HCT116 (cell line): ENCODE data around the gene MAPK1IP1L. TPM values are rescaled to one million over a fixed set of nuclear protein-coding genes. Genes with fewer than 3 reads are reported as not detected.

Experiments
- ATAC-seq: fragments of 200-7000 bp; cut with Tn5 transposase; 2 replicates; pipeline ENCODE4 v1.9.1; 2020; ENCODE audit warnings: mild to moderate bottlenecking, moderate library complexity
- BruUV-seq: library from RNA; stranded (reverse); fragments of 400-500 nt; replicated peaks from 2 replicates; lab custom pipeline; 2021; lab: Mats Ljungman, UMichigan
- CTCF ChIA-PET: fragments of 300-600 bp; sonication (Branson Sonifier 250); formaldehyde crosslinking; loops from one replicate; lab custom pipeline; 2021; ENCODE audit warnings: antibody characterized with exemption; lab: Charles Lee
- POLR2A ChIA-PET: fragments of 300-600, 350-600 bp; sonication (Branson Sonifier 250); formaldehyde crosslinking; loops from one replicate; lab custom pipeline; 2021; ENCODE audit warnings: antibody characterized with exemption; lab: Charles Lee
- RAD21 ChIA-PET, 2 experiments: fragments of 300-600 bp; sonication (Branson Sonifier 250); formaldehyde crosslinking; loops; one replicate each; lab custom pipeline; 2023; ENCODE audit warnings: low total read pairs in 2 of 2; ENCODE audit not compliant: uncharacterized antibody in 2 of 2, unreplicated experiment in 2 of 2, low non-redundant PET in 1 of 2; lab: Charles Lee
- DNase-seq: peaks from one replicate; pipeline ENCODE4 v3.0.0-alpha.2; 2010; ENCODE audit warnings: low read depth, low spot score
- H2AFZ ChIP-seq: fragments of 200-600 bp; shearing (Covaris generic), sonication (generic); 2 replicates; pipeline ENCODE4 v1.6.1; 2017; ENCODE audit warnings: low read depth, mixed run types, mixed read lengths, antibody characterized with exemption, low read length; ENCODE audit not compliant: poor library complexity, severe bottlenecking
- H3K27ac ChIP-seq: 2 replicates; pipeline ENCODE4 v1.5.1; 2012; ENCODE audit warnings: low read depth, low read length
- H3K27me3 ChIP-seq: fragments of 200-600 bp; sonication (generic); 2 replicates; pipeline ENCODE4 v1.6.1; 2016; ENCODE audit warnings: mixed run types, low read length, mixed read lengths; ENCODE audit not compliant: insufficient read depth
- H3K36me3 ChIP-seq, 2 experiments: fragments of 200-500 bp in 1 of 2; fragments of 200-600 bp in 1 of 2; sonication (Bioruptor generic) in 1 of 2; sonication (generic) in 1 of 2; 2 replicates each; pipeline versions ENCODE4 v1.5.1 to v1.6.1; 2014 to 2016; ENCODE audit warnings: low read length in 2 of 2, inconsistent platforms in 1 of 2, mixed read lengths in 1 of 2, mixed run types in 1 of 2; ENCODE audit not compliant: insufficient read depth in 2 of 2, control insufficient read depth in 1 of 2
- H3K4me1 ChIP-seq, 2 experiments: fragments of 200-600 bp in 1 of 2; sonication (generic) in 1 of 2; 2 replicates each; pipeline versions ENCODE4 v1.5.1 to v1.6.1; 2012 to 2017; ENCODE audit warnings: low read length in 2 of 2, inconsistent platforms in 1 of 2, mild to moderate bottlenecking in 1 of 2, mixed read lengths in 1 of 2, mixed run types in 1 of 2, moderate library complexity in 1 of 2; ENCODE audit not compliant: insufficient read depth in 2 of 2, control insufficient read depth in 1 of 2
- H3K4me2 ChIP-seq: fragments of 200-600 bp; sonication (generic); 2 replicates; pipeline ENCODE4 v1.6.1; 2017; ENCODE audit warnings: mixed run types, low read length, mixed read lengths
- H3K4me3 ChIP-seq, 2 experiments: fragments of 200-600 bp in 1 of 2; sonication (generic) in 1 of 2; replicated peaks in 1 of 2; 2 replicates each; pipeline ENCODE4 v1.5.1; 2011 to 2016; ENCODE audit warnings: low read length in 2 of 2, control low read depth in 1 of 2, low read depth in 1 of 2, mild to moderate bottlenecking in 1 of 2, mixed read lengths in 1 of 2, mixed run types in 1 of 2
- H3K79me2 ChIP-seq: fragments of 200-600 bp; sonication (generic); 2 replicates; pipeline ENCODE4 v1.6.1; 2017; ENCODE audit warnings: mild to moderate bottlenecking, mixed run types, low read length, moderate library complexity, mixed read lengths; ENCODE audit not compliant: insufficient read depth
- H3K9ac ChIP-seq: fragments of 200-600 bp; sonication (generic); 2 replicates; pipeline ENCODE4 v1.6.1; 2016; ENCODE audit warnings: low read length, mixed read lengths
- H3K9me2 ChIP-seq: fragments of 200-600 bp; sonication (generic), shearing (Covaris generic); 2 replicates; pipeline ENCODE4 v1.6.1; 2017; ENCODE audit warnings: mixed run types, mild to moderate bottlenecking, moderate library complexity; ENCODE audit not compliant: insufficient read depth
- H3K9me3 ChIP-seq, 2 experiments: fragments of 200-500 bp in 1 of 2; fragments of 200-600 bp in 1 of 2; sonication (Bioruptor generic) in 1 of 2; sonication (generic) in 1 of 2; 2 replicates each; pipeline ENCODE4 v1.6.1; 2014 to 2017; ENCODE audit warnings: low read length in 2 of 2, mixed read lengths in 2 of 2, inconsistent platforms in 1 of 2, low read depth in 1 of 2, mild to moderate bottlenecking in 1 of 2, mixed run types in 1 of 2, moderate library complexity in 1 of 2; ENCODE audit not compliant: control insufficient read depth in 1 of 2, insufficient read depth in 1 of 2
- H4K20me1 ChIP-seq: fragments of 200-600 bp; sonication (generic), shearing (Covaris generic); 2 replicates; pipeline ENCODE4 v1.6.1; 2017; ENCODE audit warnings: mixed run types, mild to moderate bottlenecking, moderate library complexity; ENCODE audit not compliant: insufficient read depth
- CBX3 ChIP-seq: IDR thresholded peaks from 2 replicates; pipeline ENCODE4 v1.6.1; 2012; ENCODE audit warnings: low read depth
- JUND ChIP-seq: IDR thresholded peaks from 2 replicates; pipeline ENCODE4 v1.6.1; 2012
- POLR2A ChIP-seq: IDR thresholded peaks from 2 replicates; pipeline ENCODE4 v1.7.0; 2011; ENCODE audit warnings: borderline replicate concordance; ENCODE audit not compliant: insufficient read depth, insufficient read length; ENCODE audit errors: extremely low read depth
- POLR2AphosphoS5 ChIP-seq: IDR thresholded peaks from 2 replicates; pipeline ENCODE4 v1.6.1; 2011; ENCODE audit warnings: mild to moderate bottlenecking, low read depth, low read length, moderate library complexity
- RAD21 ChIP-seq: IDR thresholded peaks from 2 replicates; pipeline ENCODE4 v1.6.1; 2012; ENCODE audit warnings: low read depth, mild to moderate bottlenecking
- SIN3A ChIP-seq: IDR thresholded peaks from 2 replicates; pipeline ENCODE4 v1.6.1; 2012; ENCODE audit warnings: low read depth
- SRF ChIP-seq: IDR thresholded peaks from 2 replicates; pipeline ENCODE4 v1.6.1; 2012; ENCODE audit warnings: low read depth
- YY1 ChIP-seq: IDR thresholded peaks from 2 replicates; pipeline ENCODE4 v1.6.1; 2011; ENCODE audit warnings: low read length, low read depth, moderate library complexity, mild to moderate bottlenecking; ENCODE audit not compliant: insufficient replicate concordance; ENCODE audit errors: extremely low read depth
- ZBTB33 ChIP-seq: IDR thresholded peaks from 2 replicates; pipeline ENCODE4 v1.6.1; 2011; ENCODE audit warnings: mild to moderate bottlenecking, low read length, moderate library complexity; ENCODE audit not compliant: insufficient replicate concordance; ENCODE audit errors: extremely low read depth
- intact Hi-C: fragments of 100-400 bp; cut with micrococcal nuclease; formaldehyde crosslinking; loops from 2 replicates; pipeline ENCODE4 v1.10.0; 2022
- total RNA-seq: library from RNA; stranded (reverse); gene quantifications from one replicate; pipeline ENCODE4 v1.2.1, GENCODE V29; 2021; ENCODE audit not compliant: unreplicated experiment
- TF ChIP-seq, protein P1 (sequence below): IDR thresholded peaks from 2 replicates; pipeline ENCODE4 v1.6.1; 2012
- TF ChIP-seq, protein P2 (sequence below), 3 experiments: fragments of 200-600 bp in 1 of 3; sonication (generic) in 1 of 3; IDR thresholded peaks in 2 of 3; conservative IDR thresholded peaks in 1 of 3; 2 replicates each; pipeline ENCODE4 v1.5.1; 2012 to 2017; ENCODE audit warnings: low read depth in 2 of 3, low read length in 2 of 3, antibody characterized with exemption in 1 of 3, borderline replicate concordance in 1 of 3, control low read depth in 1 of 3, mild to moderate bottlenecking in 1 of 3, mixed read lengths in 1 of 3, mixed run types in 1 of 3, moderate library complexity in 1 of 3; ENCODE audit not compliant: insufficient read depth in 1 of 3
- TF ChIP-seq, protein P3 (sequence below): IDR thresholded peaks from 2 replicates; pipeline ENCODE4 v1.6.1; 2012

Gene MAPK1IP1L
- total RNA-seq, 1 experiment from 2014 or later: 101 TPM

GRCh38 chr14:55057919-55058318, 6.5 kb downstream of the MAPK1IP1L start:
- no peak overlapping the region for H3K4me3 ChIP-seq
- RAD21 ChIA-PET: no interaction called here
- peaks cover 21 to 32% of the 10 kb centered on the region in 2 experiments; a peak in 3 of 4 replicates for H3K36me3 ChIP-seq
- H3K27me3 ChIP-seq: no peaks in the 10 kb centered on the region
- CTCF ChIA-PET: no interaction called here
- H3K4me2 ChIP-seq: no peak overlapping the region
- POLR2A ChIA-PET: interaction anchor here (0.6 kb wide), 1 partner anchor 8 kb away, joined by 3 read pairs; no protein-coding TSS in a partner anchor
- H3K9me2 ChIP-seq: no peaks in the 10 kb centered on the region
- no peak overlapping the region for H3K9ac ChIP-seq
- TF ChIP-seq POLR2AphosphoS5: no peak
- H3K4me1 ChIP-seq: peaks cover 0 to 7% of the 10 kb centered on the region in 2 experiments; a peak in 3 of 4 replicates
- peaks cover 100% of the 10 kb centered on the region for H3K79me2 ChIP-seq
- peaks cover 48% of the 10 kb centered on the region; the same call in 1 of the 2 replicates for H4K20me1 ChIP-seq
- H2AFZ ChIP-seq: no peak overlapping the region
- ATAC-seq (no peak), DNase-seq (no peak)
- BruUV-seq: no TSS peak
- no peak overlapping the region for H3K27ac ChIP-seq
- intact Hi-C loops: no loop called here
- no peaks in the 10 kb centered on the region for H3K9me3 ChIP-seq

- Histone ChIP-seq H3K79me2 (peaks cover 95% of the 10 kb centered on the region), H3K4me3 (no peak overlapping the region), H3K9ac (no peak overlapping the region), H2AFZ (no peak overlapping the region), H3K36me3 (peaks cover 33 to 36% of the 10 kb centered on the region in 2 experiments; a peak in 3 of 4 replicates), H3K4me1 (no peaks in the 10 kb centered on the region), H3K27me3 (no peaks in the 10 kb centered on the region), H3K27ac (no peak overlapping the region), H3K9me2 (no peaks in the 10 kb centered on the region), H3K4me2 (no peak overlapping the region), H3K9me3 (no peaks in the 10 kb centered on the region), H4K20me1 (peaks cover 38% of the 10 kb centered on the region; the same call in 1 of the 2 replicates)
- ATAC-seq: no peak
- POLR2A ChIA-PET: interaction anchor here (0.7 to 1.2 kb wide), 2 partner anchors 8 to 18 kb away, joined by 3 to 8 read pairs; partner anchors contain the start of gene MAPK1IP1L
- CTCF ChIA-PET: interaction anchor here (1.2 kb wide), 1 partner anchor 8 kb away, joined by 3 read pairs; the partner anchor contains the start of gene MAPK1IP1L
- intact Hi-C loops: no loop called here
- DNase-seq: no peak
- RAD21 ChIA-PET: interaction anchor here in 1 of 2 experiments (0.7 kb wide), 1 partner anchor 503 kb away, joined by 3 read pairs; no protein-coding TSS in a partner anchor
- BruUV-seq: no TSS peak
- TF ChIP-seq SIN3A (no peak), RAD21 (no peak), POLR2A (no peak), ZBTB33 (no peak), JUND (no peak), CBX3 (no peak), SRF (no peak), POLR2AphosphoS5 (no peak), YY1 (no peak)
- TF ChIP-seq, protein P1, sequence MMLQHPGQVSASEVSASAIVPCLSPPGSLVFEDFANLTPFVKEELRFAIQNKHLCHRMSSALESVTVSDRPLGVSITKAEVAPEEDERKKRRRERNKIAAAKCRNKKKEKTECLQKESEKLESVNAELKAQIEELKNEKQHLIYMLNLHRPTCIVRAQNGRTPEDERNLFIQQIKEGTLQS: no peak
- TF ChIP-seq, protein P2, sequence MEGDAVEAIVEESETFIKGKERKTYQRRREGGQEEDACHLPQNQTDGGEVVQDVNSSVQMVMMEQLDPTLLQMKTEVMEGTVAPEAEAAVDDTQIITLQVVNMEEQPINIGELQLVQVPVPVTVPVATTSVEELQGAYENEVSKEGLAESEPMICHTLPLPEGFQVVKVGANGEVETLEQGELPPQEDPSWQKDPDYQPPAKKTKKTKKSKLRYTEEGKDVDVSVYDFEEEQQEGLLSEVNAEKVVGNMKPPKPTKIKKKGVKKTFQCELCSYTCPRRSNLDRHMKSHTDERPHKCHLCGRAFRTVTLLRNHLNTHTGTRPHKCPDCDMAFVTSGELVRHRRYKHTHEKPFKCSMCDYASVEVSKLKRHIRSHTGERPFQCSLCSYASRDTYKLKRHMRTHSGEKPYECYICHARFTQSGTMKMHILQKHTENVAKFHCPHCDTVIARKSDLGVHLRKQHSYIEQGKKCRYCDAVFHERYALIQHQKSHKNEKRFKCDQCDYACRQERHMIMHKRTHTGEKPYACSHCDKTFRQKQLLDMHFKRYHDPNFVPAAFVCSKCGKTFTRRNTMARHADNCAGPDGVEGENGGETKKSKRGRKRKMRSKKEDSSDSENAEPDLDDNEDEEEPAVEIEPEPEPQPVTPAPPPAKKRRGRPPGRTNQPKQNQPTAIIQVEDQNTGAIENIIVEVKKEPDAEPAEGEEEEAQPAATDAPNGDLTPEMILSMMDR (IDR thresholded peaks at IDR 0.05 in 2 of 3, conservative IDR thresholded peaks at IDR 0.05 in 1 of 3; ENCODE audit: borderline replicate concordance in 1 of 3, insufficient read depth in 1 of 3, low read depth in 2 of 3, low read length in 2 of 3): no peak
- TF ChIP-seq, protein P3, sequence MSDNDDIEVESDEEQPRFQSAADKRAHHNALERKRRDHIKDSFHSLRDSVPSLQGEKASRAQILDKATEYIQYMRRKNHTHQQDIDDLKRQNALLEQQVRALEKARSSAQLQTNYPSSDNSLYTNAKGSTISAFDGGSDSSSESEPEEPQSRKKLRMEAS: no peak
These were observed 7.9 kb downstream of the MAPK1IP1L start for GRCh38 chr14:55059333-55059732.
